Raji (cell line): ENCODE measurements around the gene ZCCHC9.

Experiments
- POLR2A ChIP-seq: IDR thresholded peaks from 2 replicates; pipeline ENCODE4 v1.6.1; 2011; ENCODE audit warnings: low read depth, low read length, control low read depth; ENCODE audit not compliant: insufficient read depth

The ZCCHC9 gene

GRCh38 chr5:81300921-81301270 lies 491 bp upstream of the ZCCHC9 start:
- TF ChIP-seq POLR2A: no peak

- no peak for TF ChIP-seq POLR2A
Measured at GRCh38 chr5:81302596-81302995, 1.2 kb downstream of the ZCCHC9 start.

- TF ChIP-seq POLR2A: no peak
Measured at GRCh38 chr5:81303563-81303962, 2.2 kb downstream of the ZCCHC9 start.

GRCh38 chr5:81305785-81306184 lies 4.4 kb downstream of the ZCCHC9 start:
- TF ChIP-seq POLR2A: no peak

GRCh38 chr5:81308836-81309235 lies 7.4 kb downstream of the ZCCHC9 start:
- no peak for TF ChIP-seq POLR2A

GRCh38 chr5:81310402-81311063 lies 9.1 kb downstream of the ZCCHC9 start:
- TF ChIP-seq POLR2A: no peak

- TF ChIP-seq POLR2A: no peak
Measured at GRCh38 chr5:81313278-81313677, 11.9 kb downstream of the ZCCHC9 start.

GRCh38 chr5:81313686-81314085 lies 12.3 kb downstream of the ZCCHC9 start:
- TF ChIP-seq POLR2A: no peak

- TF ChIP-seq POLR2A: no peak
Measured at GRCh38 chr5:81314581-81314980, 13.2 kb downstream of the ZCCHC9 start.

- no peak for TF ChIP-seq POLR2A
Measured at GRCh38 chr5:81315336-81315735, 13.9 kb downstream of the ZCCHC9 start.

GRCh38 chr5:81315830-81316229 lies 14.4 kb downstream of the ZCCHC9 start:
- no peak for TF ChIP-seq POLR2A

GRCh38 chr5:81316571-81316970 lies 15.2 kb downstream of the ZCCHC9 start:
- no peak for TF ChIP-seq POLR2A

- TF ChIP-seq POLR2A: no peak
Measured at GRCh38 chr5:81317536-81317935, 16.1 kb downstream of the ZCCHC9 start.

GRCh38 chr5:81326554-81326953 lies 25.2 kb downstream of the ZCCHC9 start:
- TF ChIP-seq POLR2A: no peak

GRCh38 chr5:81334304-81335061 lies 33.1 kb downstream of the ZCCHC9 start:
- no peak for TF ChIP-seq POLR2A

GRCh38 chr5:81335946-81336345 lies 34.6 kb downstream of the ZCCHC9 start:
- TF ChIP-seq POLR2A: no peak

- TF ChIP-seq POLR2A: no peak
Measured at GRCh38 chr5:81336556-81336955, 35.2 kb downstream of the ZCCHC9 start.
